Thymus (tissue), 11 donors: ENCODE measurements around the gene SUSD2. TPM values are rescaled to one million over a fixed set of nuclear protein-coding genes. Genes with fewer than 3 reads are reported as not detected.
A peak's percentile ranks its signal among the peaks of the same experiment; 100 is the strongest.

ENCODE experiments used
- DNase-seq, 9 donors: peaks; one replicate each; pipeline ENCODE4 v3.0.0-alpha.2; 2013; ENCODE audit warnings: low spot score in 9 of 9, low read depth in 6 of 9, missing footprints in 1 of 9
- H3K27ac ChIP-seq, 2 donors: one replicate each; pipeline ENCODE4 v1.5.1; 2013; ENCODE audit warnings: control low read depth in 1 of 2, low read depth in 1 of 2, low read length in 1 of 2, mild to moderate bottlenecking in 1 of 2, moderate library complexity in 1 of 2
- H3K27me3 ChIP-seq, 2 donors: one replicate each; pipeline ENCODE4 v1.5.1; 2013; ENCODE audit warnings: low read length in 1 of 2; ENCODE audit not compliant: control insufficient read depth in 2 of 2, insufficient read depth in 1 of 2
- H3K36me3 ChIP-seq, 2 donors: one replicate each; pipeline ENCODE4 v1.5.1; 2013; ENCODE audit warnings: low read length in 1 of 2, mild to moderate bottlenecking in 1 of 2, moderate library complexity in 1 of 2; ENCODE audit not compliant: control insufficient read depth in 2 of 2, insufficient read depth in 2 of 2
- H3K4me1 ChIP-seq, 2 donors: one replicate each; pipeline ENCODE4 v1.5.1; 2013; ENCODE audit warnings: low read length in 2 of 2; ENCODE audit not compliant: control insufficient read depth in 2 of 2, insufficient read depth in 2 of 2
- H3K4me3 ChIP-seq, 2 donors: one replicate each; pipeline ENCODE4 v1.5.1; 2013; ENCODE audit warnings: low read length in 2 of 2, control low read depth in 1 of 2, mild to moderate bottlenecking in 1 of 2
- H3K9me3 ChIP-seq, 2 donors: one replicate each; pipeline ENCODE4 v1.5.1; 2013; ENCODE audit warnings: low read length in 1 of 2, mild to moderate bottlenecking in 1 of 2; ENCODE audit not compliant: control insufficient read depth in 2 of 2, insufficient read depth in 1 of 2
- WGBS: extraction: QIAGEN DNeasy Blood & Tissue Kit; methylation state at CpG from one replicate; pipeline ENCODE4 v1.1.7; 2013; 5-methylcytosine and 5-hydroxymethylcytosine counted together
- polyA plus RNA-seq: library from polyadenylated mRNA; stranded (reverse); fragments of 200-250 nt; gene quantifications from one replicate; pipeline ENCODE4 v1.2.3, GENCODE V29; 2013
- total RNA-seq: library from RNA; stranded (reverse); fragments of 120-200 nt; gene quantifications from one replicate; pipeline ENCODE4 v1.2.4, GENCODE V29; 2013
- donor health status: healthy.

SUSD2 gene
- total and polyA plus RNA-seq, 2 donors: 0.33 to 4.1 TPM

DNA sequence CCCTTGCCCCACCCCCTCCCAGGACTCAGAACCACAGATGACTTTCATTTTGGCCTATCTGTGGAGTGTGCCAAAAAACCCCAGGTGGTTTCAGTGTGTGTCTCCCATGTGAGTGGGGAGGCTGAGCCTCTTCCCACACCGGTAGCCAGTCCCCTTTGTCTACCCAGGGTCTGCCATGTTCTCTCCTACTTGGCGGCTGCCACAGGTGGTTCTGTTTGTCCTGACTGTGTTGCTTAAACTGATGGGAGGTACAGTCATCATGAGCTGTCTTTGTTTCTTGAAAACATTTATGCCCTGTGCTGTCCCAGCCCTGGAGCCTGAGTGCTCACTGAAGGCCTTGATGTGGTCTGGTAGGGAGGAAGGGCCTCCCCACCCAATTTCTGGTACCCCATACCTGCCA lies 39.7 kb upstream of the SUSD2 start:
- 12% methylated on average over 2 of the region's 2 CpGs for WGBS
- peaks cover 14 to 53% of the 10 kb centered on the region in 2 donors for H3K36me3 ChIP-seq
- H3K4me1 ChIP-seq: peaks cover 55 to 72% of the 10 kb centered on the region in 2 donors

DNA sequence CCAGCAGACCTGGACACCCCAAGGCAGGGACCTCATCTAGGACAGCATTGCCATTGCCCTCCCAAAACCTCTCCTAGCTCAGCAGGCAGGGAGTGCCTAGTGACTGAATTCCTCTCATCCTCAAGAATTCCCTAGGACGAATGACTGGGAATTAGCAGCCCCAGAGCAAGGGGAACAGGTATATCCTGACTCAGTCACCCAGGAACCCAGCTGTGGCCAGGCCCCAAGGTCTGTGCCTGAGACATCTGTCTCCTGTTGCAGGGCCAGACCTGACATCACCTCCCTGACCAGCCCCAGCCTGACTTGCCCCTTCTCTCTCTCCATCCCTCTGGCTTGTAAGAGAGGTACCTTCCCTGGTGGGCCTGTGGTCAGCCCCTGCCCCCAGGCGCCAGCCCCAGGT lies 39.0 kb upstream of the SUSD2 start:
- H3K27me3 ChIP-seq: no peaks in the 10 kb centered on the region
- H3K4me1 ChIP-seq: peaks cover 59 to 77% of the 10 kb centered on the region in 2 donors
- no peak overlapping the region for H3K4me3 ChIP-seq
- DNase-seq: no peak
- WGBS: 95% methylated on average over 2 of the region's 2 CpGs
- peaks cover 12 to 48% of the 10 kb centered on the region in 2 donors for H3K36me3 ChIP-seq
- H3K9me3 ChIP-seq: peaks cover 0 to 5% of the 10 kb centered on the region in 2 donors
- peak overlapping the region; percentile 61 to 86 for H3K27ac ChIP-seq

More for the DNA sequence above, 39.7 kb upstream of the SUSD2 start:
- Histone ChIP-seq H3K27ac (peak overlapping the region; percentile 61 to 86), H3K27me3 (no peaks in the 10 kb centered on the region), H3K4me3 (no peak overlapping the region), H3K9me3 (peaks cover 0 to 5% of the 10 kb centered on the region in 2 donors)
- peak in 1 of 9 donors; percentile 54 for DNase-seq

DNA sequence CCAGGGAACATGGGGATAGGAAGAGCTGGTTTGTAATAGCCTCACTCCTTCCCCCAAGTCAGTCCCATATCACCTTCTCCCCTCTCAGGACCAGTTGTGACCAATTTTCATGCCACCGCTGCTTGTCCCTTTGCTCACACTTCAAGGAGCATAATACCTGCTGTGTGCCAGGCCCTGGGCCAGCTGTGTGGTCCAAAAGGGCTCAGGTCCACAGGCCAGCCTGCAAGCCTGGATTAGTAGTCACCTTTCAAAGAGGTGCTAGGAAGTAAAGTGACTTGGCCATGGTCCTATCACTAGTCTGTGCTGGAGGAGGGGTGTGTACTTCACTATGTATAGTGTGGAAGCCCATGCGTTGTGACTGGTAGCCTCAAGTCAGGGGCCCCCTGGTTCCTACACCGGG lies 38.5 kb upstream of the SUSD2 start:
- no peak overlapping the region for H3K27ac ChIP-seq
- no peaks in the 10 kb centered on the region for H3K27me3 ChIP-seq
- 98% methylated on average over 3 of the region's 3 CpGs for WGBS
- peaks cover 8 to 43% of the 10 kb centered on the region in 2 donors for H3K36me3 ChIP-seq
- H3K4me3 ChIP-seq: no peak overlapping the region
- DNase-seq: no peak
- peaks cover 64 to 83% of the 10 kb centered on the region in 2 donors for H3K4me1 ChIP-seq
- H3K9me3 ChIP-seq: peaks cover 0 to 5% of the 10 kb centered on the region in 2 donors

DNA sequence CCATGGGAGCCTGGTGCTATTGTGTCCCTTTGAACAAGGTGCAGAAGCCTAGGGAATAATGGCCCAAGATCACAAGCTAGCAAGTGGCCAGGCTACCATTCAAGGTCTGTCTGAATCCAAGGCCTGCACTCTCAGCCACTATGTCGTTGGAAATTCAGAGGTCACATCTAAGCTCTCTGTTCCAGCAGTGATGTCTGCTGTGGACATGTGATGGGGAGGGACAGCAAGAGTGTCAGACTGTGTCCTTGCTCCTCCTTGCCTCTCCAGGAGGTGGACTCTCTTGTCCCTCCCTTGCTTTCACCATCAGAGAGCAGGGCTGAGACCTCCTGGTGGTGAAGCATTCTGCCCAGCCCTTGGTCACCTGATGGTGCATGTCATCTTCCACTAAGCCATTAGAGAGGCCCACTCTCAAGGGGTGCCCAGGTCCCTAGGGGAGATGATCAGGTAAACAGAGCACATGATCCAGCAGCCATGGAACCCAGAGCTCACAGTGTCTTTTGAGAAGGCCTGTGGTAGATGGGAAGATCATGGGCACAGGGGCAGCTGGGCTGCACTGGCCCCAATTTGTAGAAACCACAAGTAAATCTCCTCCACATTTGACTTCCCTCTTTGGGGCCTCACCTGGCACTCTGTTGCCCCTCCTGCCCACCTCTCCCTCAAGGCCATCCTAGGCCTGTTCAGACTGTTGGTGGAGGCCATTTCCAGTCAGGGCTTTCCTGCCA lies 37.1 kb upstream of the SUSD2 start:
- Histone ChIP-seq H3K27ac (peak overlapping the region; percentile 85 to 91), H3K27me3 (no peaks in the 10 kb centered on the region), H3K36me3 (peaks cover 0 to 29% of the 10 kb centered on the region in 2 donors), H3K4me1 (peaks cover 66 to 97% of the 10 kb centered on the region in 2 donors), H3K4me3 (no peak overlapping the region), H3K9me3 (peaks cover 0 to 5% of the 10 kb centered on the region in 2 donors)
- WGBS: 96% methylated on average over 1 of the region's 1 CpG
- DNase-seq: no peak

DNA sequence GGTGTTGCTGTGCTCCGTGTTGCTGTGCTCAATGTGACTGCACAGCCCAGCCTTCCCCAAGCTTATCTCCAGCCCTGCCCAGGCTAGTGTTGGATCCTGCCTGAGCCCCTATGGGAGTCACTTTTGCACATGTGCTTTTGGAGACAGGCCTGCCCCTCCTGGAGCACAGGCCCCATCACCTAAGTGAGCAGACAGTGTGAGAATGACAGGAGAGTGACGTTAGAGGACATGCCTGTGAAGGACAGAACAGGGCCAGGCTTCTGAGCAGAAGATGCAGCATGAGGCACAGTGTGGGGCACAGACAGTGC lies 36.6 kb upstream of the SUSD2 start:
- Histone ChIP-seq H3K27ac (peak overlapping the region; percentile 85 to 91), H3K27me3 (no peaks in the 10 kb centered on the region), H3K4me1 (peaks cover 66 to 99% of the 10 kb centered on the region in 2 donors), H3K4me3 (no peak overlapping the region), H3K9me3 (peaks cover 0 to 5% of the 10 kb centered on the region in 2 donors), H3K36me3 (peaks cover 0 to 31% of the 10 kb centered on the region in 2 donors)
- WGBS: 43% methylated on average over 2 of the region's 2 CpGs
- peak in 1 of 9 donors; percentile 61 for DNase-seq

DNA sequence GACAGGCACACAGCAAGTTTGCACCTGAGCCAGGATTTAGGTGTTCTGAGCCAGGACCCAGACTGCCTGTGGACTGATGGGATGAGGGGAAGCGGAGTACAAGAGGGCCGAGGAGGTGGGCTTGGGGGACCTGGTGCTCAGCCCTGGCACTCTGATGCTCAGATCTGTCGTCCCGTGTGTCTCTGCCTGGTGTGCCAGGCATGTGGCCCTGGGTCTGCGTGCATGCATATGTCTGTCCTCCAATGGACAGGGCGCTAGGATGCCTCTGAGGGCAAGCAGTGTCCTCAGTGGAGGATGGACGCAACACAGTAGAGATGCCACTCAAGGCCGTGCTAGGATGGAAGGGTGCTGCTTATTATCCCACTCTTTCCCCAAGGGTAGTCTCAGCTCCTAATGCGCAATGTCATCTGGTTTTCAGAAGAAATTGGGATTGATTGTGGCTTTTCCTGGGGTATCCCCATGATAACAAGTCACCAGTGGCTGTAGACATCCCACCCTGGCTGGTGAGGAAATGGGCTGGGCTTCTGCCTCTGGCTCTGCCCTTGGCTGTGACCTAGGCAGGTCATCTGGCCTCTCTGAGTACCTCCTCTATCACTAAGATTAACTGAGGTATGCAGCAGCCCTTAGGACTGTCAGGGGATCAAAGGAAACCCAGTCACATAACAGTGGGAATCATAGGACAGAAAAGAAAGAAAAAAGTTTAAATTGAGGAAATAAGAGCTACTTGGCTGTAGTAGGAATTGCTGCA lies 35.7 kb upstream of the SUSD2 start:
- DNase-seq: no peak
- WGBS: 97% methylated on average over 9 of the region's 9 CpGs
- H3K27ac ChIP-seq: peak overlapping the region; percentile 85 to 91
- no peak overlapping the region for H3K4me3 ChIP-seq
- peaks cover 0 to 5% of the 10 kb centered on the region in 2 donors for H3K9me3 ChIP-seq
- no peaks in the 10 kb centered on the region for H3K27me3 ChIP-seq
- H3K36me3 ChIP-seq: peaks cover 0 to 30% of the 10 kb centered on the region in 2 donors
- peaks cover 60 to 99% of the 10 kb centered on the region in 2 donors for H3K4me1 ChIP-seq

DNA sequence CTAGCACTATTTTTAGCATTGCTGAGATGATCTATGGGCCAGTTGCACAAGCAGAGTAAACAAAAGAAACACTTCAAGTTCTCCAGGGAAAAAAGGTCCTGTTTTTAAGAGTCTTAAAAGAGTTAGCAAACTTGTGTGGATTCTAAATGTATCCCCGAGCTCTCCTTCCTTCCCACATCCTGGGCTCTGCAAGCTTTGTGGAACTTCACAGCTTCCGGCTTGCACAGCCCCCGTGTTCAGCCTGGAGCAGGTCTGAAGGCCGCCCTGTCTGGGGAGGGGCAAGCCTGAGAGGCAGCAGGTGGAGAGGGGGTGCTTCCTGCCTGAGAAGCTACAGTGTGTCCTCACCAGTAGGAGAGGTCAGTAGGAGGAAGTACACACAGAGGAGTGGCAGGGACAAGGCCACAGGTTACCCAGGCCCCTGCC lies 35.1 kb upstream of the SUSD2 start:
- DNase-seq: peak in 3 of 9 donors; percentile 71 to 89 (median 71)
- WGBS: 2% methylated on average over 4 of the region's 4 CpGs
- H3K4me3 ChIP-seq: no peak overlapping the region
- no peaks in the 10 kb centered on the region for H3K27me3 ChIP-seq
- peak overlapping the region; percentile 85 to 91 for H3K27ac ChIP-seq
- peaks cover 55 to 98% of the 10 kb centered on the region in 2 donors for H3K4me1 ChIP-seq
- peaks cover 3 to 25% of the 10 kb centered on the region in 2 donors for H3K36me3 ChIP-seq
- peaks cover 0 to 5% of the 10 kb centered on the region in 2 donors for H3K9me3 ChIP-seq

DNA sequence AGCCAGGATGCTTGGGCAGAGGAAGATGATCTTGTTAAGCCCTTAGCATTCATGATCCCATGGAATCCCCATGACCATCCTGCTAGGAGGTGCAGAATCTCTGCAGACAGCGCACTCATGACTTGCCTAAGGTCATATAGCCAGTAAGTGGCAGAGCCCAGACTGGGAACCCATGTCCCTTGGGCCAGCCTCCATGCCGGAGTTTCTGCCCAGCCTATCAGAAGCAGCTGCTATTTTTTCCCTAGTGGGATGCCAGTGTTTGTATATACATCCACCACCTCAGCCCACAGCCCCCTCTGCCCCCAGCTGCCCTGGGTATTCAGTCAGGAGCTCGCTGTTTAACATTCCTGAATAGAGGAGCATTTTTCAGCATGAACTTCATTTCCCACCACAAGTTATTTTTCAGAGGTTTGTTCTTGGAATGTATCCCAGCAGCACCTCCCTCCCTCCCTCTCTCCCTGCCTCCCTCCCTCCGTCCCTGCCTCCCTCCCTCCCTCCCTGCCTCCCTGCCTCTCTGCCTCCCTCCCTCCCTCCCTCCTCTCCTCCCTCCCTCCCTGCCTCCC lies 34.4 kb upstream of the SUSD2 start:
- peak in 1 of 9 donors; percentile 31 for DNase-seq
- peaks cover 3 to 26% of the 10 kb centered on the region in 2 donors for H3K36me3 ChIP-seq
- peak overlapping the region; percentile 85 to 86 for H3K27ac ChIP-seq
- WGBS: 70% methylated on average over 4 of the region's 4 CpGs
- H3K4me3 ChIP-seq: no peak overlapping the region
- H3K4me1 ChIP-seq: peaks cover 48 to 97% of the 10 kb centered on the region in 2 donors
- peaks cover 0 to 5% of the 10 kb centered on the region in 2 donors for H3K9me3 ChIP-seq
- H3K27me3 ChIP-seq: no peaks in the 10 kb centered on the region

DNA sequence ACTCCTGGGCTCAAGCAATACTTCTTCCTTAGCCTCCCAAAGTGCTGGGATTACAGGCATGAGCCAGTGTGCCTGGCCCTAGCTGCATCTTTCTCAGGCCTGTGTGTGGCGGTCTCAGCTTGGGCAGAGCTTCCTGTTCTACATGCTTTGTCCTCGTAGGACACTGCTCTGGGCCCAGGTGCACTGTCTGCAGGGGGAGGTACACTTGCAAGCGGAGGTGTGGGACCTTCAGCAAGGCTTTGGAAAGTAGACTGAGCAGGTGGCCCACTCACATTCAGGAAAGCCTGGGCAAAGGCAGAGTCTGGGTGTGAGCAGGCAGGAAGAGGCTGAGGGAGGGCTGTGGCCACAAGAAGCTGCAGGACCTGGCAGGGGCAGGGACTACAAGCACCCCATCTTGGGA lies 33.6 kb upstream of the SUSD2 start:
- 15% methylated on average over 3 of the region's 3 CpGs for WGBS
- peaks cover 41 to 97% of the 10 kb centered on the region in 2 donors for H3K4me1 ChIP-seq
- H3K36me3 ChIP-seq: peaks cover 3 to 27% of the 10 kb centered on the region in 2 donors
- H3K27ac ChIP-seq: peak overlapping the region; percentile 79 to 86
- H3K27me3 ChIP-seq: no peaks in the 10 kb centered on the region
- H3K4me3 ChIP-seq: no peak overlapping the region
- peak in 1 of 9 donors; percentile 58 for DNase-seq
- peaks cover 0 to 5% of the 10 kb centered on the region in 2 donors for H3K9me3 ChIP-seq
